GM21619 (cell line): ENCODE measurements around the gene COL25A1.

Source experiments
- ATAC-seq: cut with Tn5 transposase; IDR thresholded peaks from one replicate; pipeline ENCODE4 v1.9.1; 2021; ENCODE audit not compliant: unreplicated experiment

Gene COL25A1

GRCh38 chr4:108783665-108784463 lies 518.6 kb downstream of the COL25A1 start:
- ATAC-seq = no peak

- ATAC-seq = no peak
Measured at GRCh38 chr4:108779958-108780357, 522.5 kb downstream of the COL25A1 start.

GRCh38 chr4:108777388-108777787 lies 525.1 kb downstream of the COL25A1 start:
- ATAC-seq = no peak

- no peak for ATAC-seq
Measured at GRCh38 chr4:108775921-108776320, 526.5 kb downstream of the COL25A1 start.

- ATAC-seq = no peak
Measured at GRCh38 chr4:108774809-108775530, 527.5 kb downstream of the COL25A1 start.

- no peak for ATAC-seq
Measured at GRCh38 chr4:108772402-108772801, 530.1 kb downstream of the COL25A1 start.

- no peak for ATAC-seq
Measured at GRCh38 chr4:108766058-108766457, 536.4 kb downstream of the COL25A1 start.

GRCh38 chr4:108763986-108764385 lies 538.5 kb downstream of the COL25A1 start:
- no peak for ATAC-seq

GRCh38 chr4:108763226-108763593 lies 539.2 kb downstream of the COL25A1 start:
- no peak for ATAC-seq

- ATAC-seq = no peak
Measured at GRCh38 chr4:108762559-108763225, 539.8 kb downstream of the COL25A1 start, which contains the start of gene ETNPPL. Gene ETNPPL, minus strand, starts transcription at chr4:108763053. Its CDS starts 155 bp downstream, at chr4:108762898.
